ENCODE measurements around the gene SLC5A5.

GRCh38 chr19:17832443-17833208 lies 39.1 kb upstream of the SLC5A5 start:
- TF ChIP-seq CHD1 (IDR thresholded peaks at IDR 0.05; ENCODE audit: low read depth, low read length) (no peak), GTF2F1 (IDR thresholded peaks at IDR 0.05; ENCODE audit: borderline replicate concordance, low read depth, low read length) (no peak), EZH2 (IDR thresholded peaks at IDR 0.05; ENCODE audit: low read depth, low read length, severe bottlenecking) (no peak), CTCF (IDR thresholded peaks at IDR 0.05; ENCODE audit: control extremely low read depth in 1 of 3, insufficient read depth in 1 of 3, low read depth in 1 of 3, low read length in 3 of 3) (no peak), CEBPB (IDR thresholded peaks at IDR 0.05; ENCODE audit: low read depth, low read length) (no peak), RFX5 (IDR thresholded peaks at IDR 0.05; ENCODE audit: borderline replicate concordance, low read depth, low read length) (no peak), EGR1 (IDR thresholded peaks at IDR 0.05; ENCODE audit: borderline replicate concordance, low read depth, low read length) (no peak)
